SJCRH30 (cell line): ENCODE data around the gene NUCB1. TPM values are rescaled to one million over a fixed set of nuclear protein-coding genes. Genes with fewer than 3 reads are reported as not detected.

Source experiments
- DNase-seq, 2 experiments: peaks; one replicate each; pipeline ENCODE4 v3.0.0-alpha.2; 2015 to 2020
- H3K27ac ChIP-seq: fragments of 250-450 bp; sonication (Bioruptor Pico); 2 replicates; pipeline ENCODE4 v1.5.1; 2020; ENCODE audit warnings: mild to moderate bottlenecking, moderate library complexity
- H3K27me3 ChIP-seq: fragments of 250-450 bp; sonication (Bioruptor Pico); 2 replicates; pipeline ENCODE4 v1.5.1; 2020; ENCODE audit warnings: mild to moderate bottlenecking, moderate library complexity
- H3K36me3 ChIP-seq: fragments of 250-450 bp; sonication (Bioruptor Pico); 2 replicates; pipeline ENCODE4 v1.5.1; 2020; ENCODE audit warnings: mild to moderate bottlenecking, moderate library complexity
- H3K4me1 ChIP-seq: fragments of 250-450 bp; sonication (Bioruptor Pico); 2 replicates; pipeline ENCODE4 v1.5.1; 2020; ENCODE audit warnings: mild to moderate bottlenecking, moderate library complexity
- H3K4me3 ChIP-seq: fragments of 250-450 bp; sonication (Bioruptor Pico); 2 replicates; pipeline ENCODE4 v1.5.1; 2020; ENCODE audit warnings: mild to moderate bottlenecking, moderate library complexity
- H3K9me3 ChIP-seq: fragments of 250-450 bp; sonication (Bioruptor Pico); replicated peaks from 2 replicates; pipeline ENCODE4 v1.5.1; 2020; ENCODE audit warnings: mild to moderate bottlenecking, moderate library complexity
- total RNA-seq: library from RNA; depleted of rRNA; stranded (reverse); fragments of >200 nt; shearing (Covaris generic); gene quantifications from 2 replicates; pipeline ENCODE4 v1.2.3, GENCODE V29; 2014; rRNA removed

The NUCB1 gene
- total RNA-seq: 91.2 and 97.1 TPM in 2 replicates

GRCh38 chr19:48899781-48900476, at the start of gene NUCB1:
Gene NUCB1 (plus strand): TSS chr19:48900312. CDS start chr19:48900797, 485 bp downstream.
- H3K4me3 ChIP-seq: peak within 1 kb of the TSS; percentile 71
- H3K27me3 ChIP-seq: no peaks in the 10 kb centered on the region
- no peaks in the 10 kb centered on the region for H3K4me1 ChIP-seq
- H3K36me3 ChIP-seq: peaks cover 6% of the 10 kb centered on the region; the same call in 1 of the 2 replicates
- no peaks in the 10 kb centered on the region for H3K9me3 ChIP-seq
- peak within 1 kb of the TSS; percentile 39 for H3K27ac ChIP-seq
- peak; percentile 99 to 100 for DNase-seq

- no peaks in the 10 kb centered on the region for H3K4me1 ChIP-seq
- no peak overlapping the region for H3K27ac ChIP-seq
These were observed 47.8 kb upstream of the NUCB1 start for GRCh38 chr19:48852292-48852691.

GRCh38 chr19:48853483-48853882, 46.6 kb upstream of the NUCB1 start:
- no peaks in the 10 kb centered on the region for H3K9me3 ChIP-seq
- peaks cover 6% of the 10 kb centered on the region for H3K36me3 ChIP-seq
- H3K27me3 ChIP-seq: no peaks in the 10 kb centered on the region
- no peak overlapping the region for H3K27ac ChIP-seq
- no peaks in the 10 kb centered on the region for H3K4me1 ChIP-seq
- no peak for DNase-seq
- no peak overlapping the region for H3K4me3 ChIP-seq

More at GRCh38 chr19:48852292-48852691, 47.8 kb upstream of the NUCB1 start:
- H3K36me3 ChIP-seq: peaks cover 11% of the 10 kb centered on the region
- H3K4me3 ChIP-seq: no peak overlapping the region
- no peaks in the 10 kb centered on the region for H3K27me3 ChIP-seq
- no peaks in the 10 kb centered on the region for H3K9me3 ChIP-seq
- DNase-seq: no peak

GRCh38 chr19:48854103-48854502, 46.0 kb upstream of the NUCB1 start:
- Histone ChIP-seq H3K9me3 (no peaks in the 10 kb centered on the region), H3K27ac (no peak overlapping the region), H3K36me3 (peaks cover 7% of the 10 kb centered on the region), H3K4me3 (no peak overlapping the region), H3K4me1 (no peaks in the 10 kb centered on the region), H3K27me3 (no peaks in the 10 kb centered on the region)
- no peak for DNase-seq

GRCh38 chr19:48856921-48857320, 43.2 kb upstream of the NUCB1 start:
- Histone ChIP-seq H3K27ac (no peak overlapping the region), H3K9me3 (no peaks in the 10 kb centered on the region), H3K4me1 (no peaks in the 10 kb centered on the region), H3K4me3 (no peak overlapping the region), H3K36me3 (peaks cover 19% of the 10 kb centered on the region), H3K27me3 (no peaks in the 10 kb centered on the region)
- DNase-seq: no peak

GRCh38 chr19:48858984-48859710, 41.0 kb upstream of the NUCB1 start:
- Histone ChIP-seq H3K36me3 (peaks cover 15% of the 10 kb centered on the region), H3K27me3 (no peaks in the 10 kb centered on the region), H3K27ac (no peak overlapping the region), H3K9me3 (no peaks in the 10 kb centered on the region), H3K4me1 (no peaks in the 10 kb centered on the region), H3K4me3 (no peak overlapping the region)
- DNase-seq: no peak

GRCh38 chr19:48859711-48860572, 40.2 kb upstream of the NUCB1 start:
- H3K27me3 ChIP-seq: no peaks in the 10 kb centered on the region
- no peaks in the 10 kb centered on the region for H3K4me1 ChIP-seq
- no peak for DNase-seq
- no peak overlapping the region for H3K27ac ChIP-seq
- H3K36me3 ChIP-seq: peaks cover 16% of the 10 kb centered on the region
- H3K9me3 ChIP-seq: no peaks in the 10 kb centered on the region
- H3K4me3 ChIP-seq: no peak overlapping the region

GRCh38 chr19:48861313-48861712, 38.8 kb upstream of the NUCB1 start:
- H3K9me3 ChIP-seq: no peaks in the 10 kb centered on the region
- DNase-seq: no peak
- H3K4me3 ChIP-seq: no peak overlapping the region
- H3K27ac ChIP-seq: no peak overlapping the region
- no peaks in the 10 kb centered on the region for H3K4me1 ChIP-seq
- peaks cover 16% of the 10 kb centered on the region for H3K36me3 ChIP-seq
- H3K27me3 ChIP-seq: no peaks in the 10 kb centered on the region

GRCh38 chr19:48862827-48863226, 37.3 kb upstream of the NUCB1 start:
- peaks cover 16% of the 10 kb centered on the region for H3K36me3 ChIP-seq
- no peak for DNase-seq

GRCh38 chr19:48866692-48867091, 33.4 kb upstream of the NUCB1 start:
- DNase-seq: no peak
- no peaks in the 10 kb centered on the region for H3K27me3 ChIP-seq
- no peaks in the 10 kb centered on the region for H3K9me3 ChIP-seq
- peaks cover 14% of the 10 kb centered on the region for H3K4me1 ChIP-seq
- no peak overlapping the region for H3K4me3 ChIP-seq
- no peak overlapping the region; the same call in 1 of the 2 replicates for H3K27ac ChIP-seq
- peaks cover 3% of the 10 kb centered on the region; the same call in 1 of the 2 replicates for H3K36me3 ChIP-seq

More at GRCh38 chr19:48862827-48863226, 37.3 kb upstream of the NUCB1 start:
- Histone ChIP-seq H3K27ac (no peak overlapping the region), H3K9me3 (no peaks in the 10 kb centered on the region), H3K27me3 (no peaks in the 10 kb centered on the region), H3K4me3 (no peak overlapping the region), H3K4me1 (peaks cover 8% of the 10 kb centered on the region; the same call in 1 of the 2 replicates)

GRCh38 chr19:48867123-48867745, 32.9 kb upstream of the NUCB1 start:
- H3K4me3 ChIP-seq: peak overlapping the region; percentile 60
- H3K27me3 ChIP-seq: no peaks in the 10 kb centered on the region
- H3K9me3 ChIP-seq: no peaks in the 10 kb centered on the region
- H3K4me1 ChIP-seq: peaks cover 14% of the 10 kb centered on the region
- DNase-seq: no peak
- H3K36me3 ChIP-seq: peaks cover 3% of the 10 kb centered on the region; the same call in 1 of the 2 replicates
- peak overlapping the region; percentile 69 for H3K27ac ChIP-seq

- Histone ChIP-seq H3K27me3 (no peaks in the 10 kb centered on the region), H3K27ac (peak overlapping the region; percentile 69), H3K4me3 (peak overlapping the region; percentile 60), H3K4me1 (peaks cover 14% of the 10 kb centered on the region), H3K9me3 (no peaks in the 10 kb centered on the region), H3K36me3 (peaks cover 3% of the 10 kb centered on the region; the same call in 1 of the 2 replicates)
- DNase-seq: peak; percentile 58 to 62
These were observed 32.4 kb upstream of the NUCB1 start for GRCh38 chr19:48867746-48868113.

- H3K4me1 ChIP-seq: peaks cover 16% of the 10 kb centered on the region
These were observed 31.8 kb upstream of the NUCB1 start, which contains the start of gene PLEKHA4 for GRCh38 chr19:48868114-48868886. Gene PLEKHA4 (minus strand): TSS chr19:48868617. CDS start chr19:48867620, 997 bp downstream.

More at GRCh38 chr19:48868114-48868886, 31.8 kb upstream of the NUCB1 start, which contains the start of gene PLEKHA4:
- Histone ChIP-seq H3K36me3 (peaks cover 3% of the 10 kb centered on the region; the same call in 1 of the 2 replicates), H3K9me3 (no peaks in the 10 kb centered on the region), H3K27ac (peak within 1 kb of the TSS; percentile 69), H3K27me3 (no peaks in the 10 kb centered on the region), H3K4me3 (peak within 1 kb of the TSS; percentile 60)
- DNase-seq: peak; percentile 77 to 79
